Testis (tissue), 3 donors: Measurements from ENCODE around the gene HOXB7. TPM values are rescaled to one million over a fixed set of nuclear protein-coding genes. Genes with fewer than 3 reads are reported as not detected.

Source experiments
- DNase-seq: peaks from one replicate; pipeline ENCODE4 v3.0.0-alpha.2; 2019
- H3K27ac ChIP-seq, 2 donors: fragments of 200-600 bp; sonication (generic); one replicate each; pipeline ENCODE4 v1.5.1; 2019
- H3K27me3 ChIP-seq: fragments of 200-600 bp; sonication (generic); one replicate; pipeline ENCODE4 v1.5.1; 2019
- H3K36me3 ChIP-seq: fragments of 200-600 bp; sonication (generic); one replicate; pipeline ENCODE4 v1.5.1; 2017; ENCODE audit warnings: low read depth; ENCODE audit errors: missing control alignments
- H3K4me1 ChIP-seq: fragments of 200-600 bp; sonication (generic); one replicate; pipeline ENCODE4 v1.5.1; 2019
- H3K4me3 ChIP-seq, 2 donors: fragments of 200-600 bp; sonication (generic); one replicate each; pipeline ENCODE4 v1.5.1; 2017 to 2019
- H3K9me3 ChIP-seq: fragments of 200-600 bp; sonication (generic); one replicate; pipeline ENCODE4 v1.5.1; 2017
- POLR2A ChIP-seq: fragments of 450-650 bp; IDR thresholded peaks from one replicate; pipeline ENCODE4 v1.6.1; 2017; ENCODE audit warnings: antibody characterized with exemption, mild to moderate bottlenecking, moderate library complexity
- WGBS, 2 donors: methylation state at CpG; one replicate each; pipeline ENCODE4 v1.1.5; 2018; 5-methylcytosine and 5-hydroxymethylcytosine counted together
- intact Hi-C: fragments of 100-400 bp; cut with DNase I; formaldehyde crosslinking; loops from one replicate; pipeline ENCODE4 v1.15.1; 2023; ENCODE audit warnings: low total_unique reads
- polyA plus RNA-seq: library from polyadenylated mRNA; stranded (reverse); fragments of 350-450 nt; fragmentation: Illumina TruSeq; extraction: RNeasy Lipid Tissue Mini Kit (QIAGEN cat#74804); gene quantifications from one replicate; pipeline ENCODE4 v1.2.3, GENCODE V29; 2014; ENCODE audit warnings: low read depth, low replicate concordance; ENCODE audit not compliant: insufficient read depth
- total RNA-seq, 2 donors: library from RNA; depleted of rRNA; stranded (reverse); fragments of >200 nt; gene quantifications; one replicate each; pipeline ENCODE4 v1.2.3, GENCODE V29; 2016
- TF ChIP-seq, protein P1 (sequence below), 3 experiments: fragments of 450-650 bp in 2 of 3; fragments of 200-600 bp in 1 of 3; sonication (generic) in 1 of 3; IDR thresholded peaks; one replicate each; pipeline ENCODE4 v1.5.1; 2016 to 2019; ENCODE audit warnings: antibody characterized with exemption in 3 of 3, mild to moderate bottlenecking in 2 of 3, moderate library complexity in 1 of 3

Gene HOXB7
- total and polyA plus RNA-seq, 3 donors from 2014 or later, result 2.8 to 4.4 (median 3.2) TPM

DNA sequence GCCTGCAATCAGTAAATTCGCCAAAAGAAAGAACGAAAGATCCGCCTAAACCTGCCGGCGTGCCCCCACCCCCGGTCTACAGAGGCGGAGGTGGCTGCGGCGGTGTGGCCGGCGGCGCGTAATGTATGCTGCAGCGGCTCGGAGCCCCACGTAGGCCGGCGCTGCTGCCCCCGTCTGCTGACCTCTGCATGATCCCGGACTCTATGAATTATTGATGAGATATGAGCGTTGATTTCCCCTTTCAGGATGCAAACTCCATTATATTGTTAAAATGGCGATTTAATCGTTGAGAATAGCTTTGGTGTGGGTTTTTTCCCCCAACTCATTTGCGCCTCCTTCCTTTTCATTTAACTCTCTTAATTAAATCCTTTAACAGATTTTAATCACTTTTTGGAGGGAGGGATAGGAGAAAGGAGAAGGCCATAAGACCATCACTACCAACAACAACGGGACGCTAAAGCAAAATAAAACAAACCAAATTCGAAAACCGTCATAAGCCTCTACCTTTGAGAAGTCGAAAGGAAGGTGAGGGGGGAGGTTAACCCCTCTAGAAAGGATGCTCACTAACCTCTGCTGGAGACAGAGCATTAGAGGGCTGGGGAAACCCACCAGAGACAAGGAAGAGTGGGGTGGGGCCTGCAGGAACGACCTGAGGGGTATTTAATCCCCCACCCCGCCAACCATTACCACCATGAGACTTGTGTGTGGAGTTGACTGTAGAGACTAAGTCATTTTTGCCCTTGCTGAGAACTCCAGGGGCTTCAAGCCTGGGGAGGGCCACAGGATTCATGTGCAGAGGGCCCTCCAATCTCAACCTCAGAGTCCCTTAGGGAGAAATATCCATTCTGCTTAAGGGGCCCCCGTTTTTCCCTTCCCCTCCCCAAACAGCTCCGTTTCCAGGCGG is 24.2 kb downstream of the HOXB7 start:
- Histone ChIP-seq H3K36me3 (no peaks in the 10 kb centered on the region), H3K4me3 (peak overlapping the region in 1 of 2 donors; percentile 44), H3K9me3 (no peaks in the 10 kb centered on the region), H3K27ac (no peak overlapping the region), H3K4me1 (peaks cover 16% of the 10 kb centered on the region), H3K27me3 (no peaks in the 10 kb centered on the region)
- 13 to 15% methylated on average over 34 of the region's 34 CpGs for WGBS, 2 donors
- no peak for DNase-seq
- intact Hi-C loops, result no loop called here
- TF ChIP-seq, protein P1, sequence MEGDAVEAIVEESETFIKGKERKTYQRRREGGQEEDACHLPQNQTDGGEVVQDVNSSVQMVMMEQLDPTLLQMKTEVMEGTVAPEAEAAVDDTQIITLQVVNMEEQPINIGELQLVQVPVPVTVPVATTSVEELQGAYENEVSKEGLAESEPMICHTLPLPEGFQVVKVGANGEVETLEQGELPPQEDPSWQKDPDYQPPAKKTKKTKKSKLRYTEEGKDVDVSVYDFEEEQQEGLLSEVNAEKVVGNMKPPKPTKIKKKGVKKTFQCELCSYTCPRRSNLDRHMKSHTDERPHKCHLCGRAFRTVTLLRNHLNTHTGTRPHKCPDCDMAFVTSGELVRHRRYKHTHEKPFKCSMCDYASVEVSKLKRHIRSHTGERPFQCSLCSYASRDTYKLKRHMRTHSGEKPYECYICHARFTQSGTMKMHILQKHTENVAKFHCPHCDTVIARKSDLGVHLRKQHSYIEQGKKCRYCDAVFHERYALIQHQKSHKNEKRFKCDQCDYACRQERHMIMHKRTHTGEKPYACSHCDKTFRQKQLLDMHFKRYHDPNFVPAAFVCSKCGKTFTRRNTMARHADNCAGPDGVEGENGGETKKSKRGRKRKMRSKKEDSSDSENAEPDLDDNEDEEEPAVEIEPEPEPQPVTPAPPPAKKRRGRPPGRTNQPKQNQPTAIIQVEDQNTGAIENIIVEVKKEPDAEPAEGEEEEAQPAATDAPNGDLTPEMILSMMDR (IDR thresholded peaks at IDR 0.05), result no peak
- TF ChIP-seq POLR2A, result no peak

DNA sequence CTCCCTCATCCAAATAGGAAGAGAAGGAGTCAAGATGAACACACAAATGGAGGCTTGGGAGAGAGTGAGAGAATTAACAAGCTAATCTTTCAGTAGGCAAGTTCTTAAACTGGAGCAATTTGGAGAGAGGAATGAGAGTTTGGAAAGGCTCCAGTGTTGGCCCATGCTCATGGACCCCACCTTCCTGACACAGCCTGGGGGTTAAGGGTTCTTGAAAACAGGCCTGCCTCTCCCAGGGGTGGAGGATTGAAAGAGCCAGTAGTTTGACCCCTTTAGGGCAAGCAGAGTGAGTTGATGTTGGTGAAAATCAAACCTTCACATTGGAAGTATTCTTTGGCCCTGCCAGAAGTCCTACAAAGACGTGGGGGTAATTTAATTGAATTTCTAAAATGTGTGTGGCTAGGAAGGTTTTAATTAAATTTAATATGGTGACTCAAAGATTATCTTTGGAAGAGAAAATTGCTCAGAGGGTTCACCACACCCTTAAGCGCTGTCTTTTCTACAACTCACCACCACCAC is 26.5 kb downstream of the HOXB7 start:
- no peak for DNase-seq
- intact Hi-C loops, result no loop called here
- Histone ChIP-seq H3K4me1 (peaks cover 16% of the 10 kb centered on the region), H3K27me3 (no peaks in the 10 kb centered on the region), H3K9me3 (no peaks in the 10 kb centered on the region), H3K4me3 (no peak overlapping the region), H3K27ac (no peak overlapping the region), H3K36me3 (no peaks in the 10 kb centered on the region)
- TF ChIP-seq, protein P1 (IDR thresholded peaks at IDR 0.05), result no peak
- 24 to 29% methylated on average over 2 of the region's 2 CpGs for WGBS, 2 donors

DNA sequence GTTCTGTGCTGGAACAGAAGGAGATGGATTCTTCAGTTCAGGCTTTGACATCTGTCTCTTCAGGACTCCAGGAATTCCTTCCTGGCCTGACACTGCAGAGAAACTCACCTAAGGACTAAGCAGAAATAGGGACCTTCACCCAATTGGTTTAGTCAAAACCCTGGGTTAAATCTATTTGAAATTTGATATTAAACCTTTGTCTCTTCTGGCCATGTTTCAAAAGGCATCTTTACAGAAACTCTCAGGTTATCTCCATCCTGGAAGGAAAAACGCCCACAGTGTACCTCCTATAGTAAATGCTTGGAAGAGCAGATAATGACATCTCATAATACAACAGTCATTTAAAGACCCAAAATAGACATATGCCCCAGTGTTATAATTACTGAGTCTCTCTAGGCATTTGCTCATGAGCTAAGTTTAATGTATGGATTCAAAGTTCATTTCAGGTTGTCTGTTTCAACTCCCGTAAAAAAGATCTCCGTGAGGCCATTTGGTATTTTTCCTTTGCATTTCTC is 27.1 kb downstream of the HOXB7 start:
- intact Hi-C loops, result no loop called here
- H3K36me3 ChIP-seq, result no peaks in the 10 kb centered on the region
- 67 to 69% methylated on average over 3 of the region's 3 CpGs for WGBS, 2 donors
- no peak overlapping the region for H3K4me3 ChIP-seq
- H3K27ac ChIP-seq, result no peak overlapping the region
- H3K4me1 ChIP-seq, result peaks cover 16% of the 10 kb centered on the region
- no peaks in the 10 kb centered on the region for H3K27me3 ChIP-seq
- no peak for DNase-seq
- TF ChIP-seq, protein P1 (IDR thresholded peaks at IDR 0.05), result no peak
- H3K9me3 ChIP-seq, result no peaks in the 10 kb centered on the region

DNA sequence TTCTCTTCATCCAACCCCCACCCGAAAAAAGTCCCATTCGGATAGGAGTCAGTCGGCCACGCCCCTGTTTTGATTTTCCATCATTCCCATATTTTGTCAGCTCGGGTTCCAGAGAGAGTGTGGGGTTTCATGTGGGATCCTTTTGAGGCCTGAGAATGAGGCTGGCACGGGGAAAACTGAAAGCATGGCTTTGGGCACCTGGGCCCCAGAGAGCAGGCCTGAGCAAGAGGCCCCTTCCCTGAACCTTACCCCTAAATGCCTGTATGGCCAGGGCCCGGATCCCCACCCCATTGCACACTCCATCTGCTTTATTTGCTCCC is 28.1 kb downstream of the HOXB7 start:
- no peaks in the 10 kb centered on the region for H3K9me3 ChIP-seq
- H3K27me3 ChIP-seq, result no peaks in the 10 kb centered on the region
- TF ChIP-seq, protein P1 (IDR thresholded peaks at IDR 0.05), result no peak
- no peak for TF ChIP-seq POLR2A
- peak overlapping the region; percentile 41 to 53 for H3K4me3 ChIP-seq
- H3K4me1 ChIP-seq, result peaks cover 16% of the 10 kb centered on the region
- H3K36me3 ChIP-seq, result no peaks in the 10 kb centered on the region
- H3K27ac ChIP-seq, result no peak overlapping the region
- intact Hi-C loops, result no loop called here
- WGBS, 2 donors, result 18 to 25% methylated on average over 7 of the region's 7 CpGs
- no peak for DNase-seq
